Measurements from ENCODE around the gene SOX5. TPM values are rescaled to one million over a fixed set of nuclear protein-coding genes. Genes with fewer than 3 reads are reported as not detected.

The SOX5 gene
- polyA plus RNA-seq, 4 donors: 0.81 to 5.1 (median 1.3) TPM; not detected in 1

- WGBS, 3 donors: 94 to 96% (median 96%) methylated on average over 3 of the region's 3 CpGs
- FAIRE-seq: no peak
These were observed 407.3 kb downstream of the SOX5 start for GRCh38 chr12:23542187-23542586.

GRCh38 chr12:23540572-23540971 is 408.9 kb downstream of the SOX5 start:
- H3K4me3 ChIP-seq (ENCODE audit: low read depth in 1 of 3, low read length in 3 of 3): no peak overlapping the region
- no peak for FAIRE-seq
- H3K36me3 ChIP-seq (ENCODE audit: control insufficient read depth in 3 of 3, insufficient read depth in 2 of 3, low read depth in 1 of 3, low read length in 3 of 3): peaks cover 0 to 3% (median 0%) of the 10 kb centered on the region in 3 donors
- WGBS, 3 donors: 82 to 83% (median 82%) methylated on average over 7 of the region's 7 CpGs
- no peaks in the 10 kb centered on the region for H3K4me1 ChIP-seq (ENCODE audit: control insufficient read depth in 3 of 3, insufficient read depth in 2 of 3, low read depth in 1 of 3, low read length in 2 of 3)
- H3K27ac ChIP-seq (ENCODE audit: low read depth in 1 of 3, low read length in 2 of 3): no peak overlapping the region
- DNase-seq: no peak
- no peaks in the 10 kb centered on the region for H3K27me3 ChIP-seq (ENCODE audit: control insufficient read depth in 3 of 3, insufficient read depth in 3 of 3, low read length in 3 of 3)
- no peaks in the 10 kb centered on the region for H3K9me3 ChIP-seq (ENCODE audit: control insufficient read depth in 2 of 2, insufficient read depth in 1 of 2, low read depth in 1 of 2, low read length in 1 of 2)

More at GRCh38 chr12:23542187-23542586, 407.3 kb downstream of the SOX5 start:
- H3K4me3 ChIP-seq (ENCODE audit: low read depth in 1 of 3, low read length in 3 of 3): no peak overlapping the region
- H3K9me3 ChIP-seq (ENCODE audit: control insufficient read depth in 2 of 2, insufficient read depth in 1 of 2, low read depth in 1 of 2, low read length in 1 of 2): no peaks in the 10 kb centered on the region
- no peaks in the 10 kb centered on the region for H3K4me1 ChIP-seq (ENCODE audit: control insufficient read depth in 3 of 3, insufficient read depth in 2 of 3, low read depth in 1 of 3, low read length in 2 of 3)
- no peak overlapping the region for H3K27ac ChIP-seq (ENCODE audit: low read depth in 1 of 3, low read length in 2 of 3)
- DNase-seq: no peak
- peaks cover 0 to 3% (median 0%) of the 10 kb centered on the region in 3 donors for H3K36me3 ChIP-seq (ENCODE audit: control insufficient read depth in 3 of 3, insufficient read depth in 2 of 3, low read depth in 1 of 3, low read length in 3 of 3)
- no peaks in the 10 kb centered on the region for H3K27me3 ChIP-seq (ENCODE audit: control insufficient read depth in 3 of 3, insufficient read depth in 3 of 3, low read length in 3 of 3)

- no peak for DNase-seq
- no peak overlapping the region for H3K4me3 ChIP-seq (ENCODE audit: low read depth in 1 of 3, low read length in 3 of 3)
- no peak for FAIRE-seq
- peaks cover 0 to 2% (median 0%) of the 10 kb centered on the region in 3 donors for H3K36me3 ChIP-seq (ENCODE audit: control insufficient read depth in 3 of 3, insufficient read depth in 2 of 3, low read depth in 1 of 3, low read length in 3 of 3)
- H3K27me3 ChIP-seq (ENCODE audit: control insufficient read depth in 3 of 3, insufficient read depth in 3 of 3, low read length in 3 of 3): no peaks in the 10 kb centered on the region
- 87 to 90% (median 90%) methylated on average over 7 of the region's 7 CpGs for WGBS, 3 donors
- H3K9me3 ChIP-seq (ENCODE audit: control insufficient read depth in 2 of 2, insufficient read depth in 1 of 2, low read depth in 1 of 2, low read length in 1 of 2): no peaks in the 10 kb centered on the region
- no peak overlapping the region for H3K27ac ChIP-seq (ENCODE audit: low read depth in 1 of 3, low read length in 2 of 3)
- H3K4me1 ChIP-seq (ENCODE audit: control insufficient read depth in 3 of 3, insufficient read depth in 2 of 3, low read depth in 1 of 3, low read length in 2 of 3): no peaks in the 10 kb centered on the region
These were observed 413.2 kb downstream of the SOX5 start for GRCh38 chr12:23536293-23536692.

GRCh38 chr12:23535441-23535840 is 414.0 kb downstream of the SOX5 start:
- Histone ChIP-seq H3K9me3 (ENCODE audit: control insufficient read depth in 2 of 2, insufficient read depth in 1 of 2, low read depth in 1 of 2, low read length in 1 of 2) (no peaks in the 10 kb centered on the region), H3K4me1 (ENCODE audit: control insufficient read depth in 3 of 3, insufficient read depth in 2 of 3, low read depth in 1 of 3, low read length in 2 of 3) (no peaks in the 10 kb centered on the region), H3K27ac (ENCODE audit: low read depth in 1 of 3, low read length in 2 of 3) (no peak overlapping the region), H3K4me3 (ENCODE audit: low read depth in 1 of 3, low read length in 3 of 3) (no peak overlapping the region), H3K36me3 (ENCODE audit: control insufficient read depth in 3 of 3, insufficient read depth in 2 of 3, low read depth in 1 of 3, low read length in 3 of 3) (peaks cover 0 to 2% (median 0%) of the 10 kb centered on the region in 3 donors), H3K27me3 (ENCODE audit: control insufficient read depth in 3 of 3, insufficient read depth in 3 of 3, low read length in 3 of 3) (no peaks in the 10 kb centered on the region)
- 86 to 93% (median 88%) methylated on average over 1 of the region's 1 CpG for WGBS, 3 donors
- FAIRE-seq (no peak), DNase-seq (no peak)

- H3K4me3 ChIP-seq (ENCODE audit: low read depth in 1 of 3, low read length in 3 of 3): no peak overlapping the region
- 81 to 89% (median 86%) methylated on average over 8 of the region's 8 CpGs for WGBS, 3 donors
- peaks cover 0 to 2% (median 0%) of the 10 kb centered on the region in 3 donors for H3K36me3 ChIP-seq (ENCODE audit: control insufficient read depth in 3 of 3, insufficient read depth in 2 of 3, low read depth in 1 of 3, low read length in 3 of 3)
These were observed 415.3 kb downstream of the SOX5 start for GRCh38 chr12:23534196-23534595.

GRCh38 chr12:23533699-23534098 is 415.8 kb downstream of the SOX5 start:
- no peaks in the 10 kb centered on the region for H3K27me3 ChIP-seq (ENCODE audit: control insufficient read depth in 3 of 3, insufficient read depth in 3 of 3, low read length in 3 of 3)
- FAIRE-seq (no peak), DNase-seq (no peak)
- 64 to 98% (median 88%) methylated on average over 1 of the region's 1 CpG for WGBS, 3 donors
- no peaks in the 10 kb centered on the region for H3K9me3 ChIP-seq (ENCODE audit: control insufficient read depth in 2 of 2, insufficient read depth in 1 of 2, low read depth in 1 of 2, low read length in 1 of 2)
- peaks cover 0 to 2% (median 0%) of the 10 kb centered on the region in 3 donors for H3K36me3 ChIP-seq (ENCODE audit: control insufficient read depth in 3 of 3, insufficient read depth in 2 of 3, low read depth in 1 of 3, low read length in 3 of 3)
- H3K27ac ChIP-seq (ENCODE audit: low read depth in 1 of 3, low read length in 2 of 3): no peak overlapping the region
- H3K4me1 ChIP-seq (ENCODE audit: control insufficient read depth in 3 of 3, insufficient read depth in 2 of 3, low read depth in 1 of 3, low read length in 2 of 3): no peaks in the 10 kb centered on the region
- no peak overlapping the region for H3K4me3 ChIP-seq (ENCODE audit: low read depth in 1 of 3, low read length in 3 of 3)

More at GRCh38 chr12:23534196-23534595, 415.3 kb downstream of the SOX5 start:
- Histone ChIP-seq H3K9me3 (ENCODE audit: control insufficient read depth in 2 of 2, insufficient read depth in 1 of 2, low read depth in 1 of 2, low read length in 1 of 2) (no peaks in the 10 kb centered on the region), H3K27ac (ENCODE audit: low read depth in 1 of 3, low read length in 2 of 3) (no peak overlapping the region), H3K4me1 (ENCODE audit: control insufficient read depth in 3 of 3, insufficient read depth in 2 of 3, low read depth in 1 of 3, low read length in 2 of 3) (no peaks in the 10 kb centered on the region), H3K27me3 (ENCODE audit: control insufficient read depth in 3 of 3, insufficient read depth in 3 of 3, low read length in 3 of 3) (no peaks in the 10 kb centered on the region)
- FAIRE-seq: no peak
- DNase-seq: no peak

GRCh38 chr12:23533265-23533664 is 416.2 kb downstream of the SOX5 start:
- H3K36me3 ChIP-seq (ENCODE audit: control insufficient read depth in 3 of 3, insufficient read depth in 2 of 3, low read depth in 1 of 3, low read length in 3 of 3): peaks cover 0 to 2% (median 0%) of the 10 kb centered on the region in 3 donors
- H3K27ac ChIP-seq (ENCODE audit: low read depth in 1 of 3, low read length in 2 of 3): no peak overlapping the region
- no peak overlapping the region for H3K4me3 ChIP-seq (ENCODE audit: low read depth in 1 of 3, low read length in 3 of 3)
- no peak for FAIRE-seq
- DNase-seq: no peak
- H3K4me1 ChIP-seq (ENCODE audit: control insufficient read depth in 3 of 3, insufficient read depth in 2 of 3, low read depth in 1 of 3, low read length in 2 of 3): no peaks in the 10 kb centered on the region
- H3K27me3 ChIP-seq (ENCODE audit: control insufficient read depth in 3 of 3, insufficient read depth in 3 of 3, low read length in 3 of 3): no peaks in the 10 kb centered on the region
- H3K9me3 ChIP-seq (ENCODE audit: control insufficient read depth in 2 of 2, insufficient read depth in 1 of 2, low read depth in 1 of 2, low read length in 1 of 2): no peaks in the 10 kb centered on the region

- FAIRE-seq (no peak), DNase-seq (no peak)
- no peak overlapping the region for H3K27ac ChIP-seq (ENCODE audit: low read depth in 1 of 3, low read length in 2 of 3)
- no peaks in the 10 kb centered on the region for H3K4me1 ChIP-seq (ENCODE audit: control insufficient read depth in 3 of 3, insufficient read depth in 2 of 3, low read depth in 1 of 3, low read length in 2 of 3)
- no peaks in the 10 kb centered on the region for H3K27me3 ChIP-seq (ENCODE audit: control insufficient read depth in 3 of 3, insufficient read depth in 3 of 3, low read length in 3 of 3)
- 90 to 98% (median 96%) methylated on average over 1 of the region's 1 CpG for WGBS, 3 donors
- no peak overlapping the region for H3K4me3 ChIP-seq (ENCODE audit: low read depth in 1 of 3, low read length in 3 of 3)
- no peaks in the 10 kb centered on the region for H3K9me3 ChIP-seq (ENCODE audit: control insufficient read depth in 2 of 2, insufficient read depth in 1 of 2, low read depth in 1 of 2, low read length in 1 of 2)
- H3K36me3 ChIP-seq (ENCODE audit: control insufficient read depth in 3 of 3, insufficient read depth in 2 of 3, low read depth in 1 of 3, low read length in 3 of 3): no peaks in the 10 kb centered on the region
These were observed 421.2 kb downstream of the SOX5 start for GRCh38 chr12:23528316-23528715.

GRCh38 chr12:23525450-23526072 is 423.9 kb downstream of the SOX5 start:
- DNase-seq (no peak), FAIRE-seq (no peak)

More at GRCh38 chr12:23525450-23526072, 423.9 kb downstream of the SOX5 start:
- H3K27ac ChIP-seq (ENCODE audit: low read depth in 1 of 3, low read length in 2 of 3): no peak overlapping the region
- no peaks in the 10 kb centered on the region for H3K27me3 ChIP-seq (ENCODE audit: control insufficient read depth in 3 of 3, insufficient read depth in 3 of 3, low read length in 3 of 3)
- H3K4me1 ChIP-seq (ENCODE audit: control insufficient read depth in 3 of 3, insufficient read depth in 2 of 3, low read depth in 1 of 3, low read length in 2 of 3): no peaks in the 10 kb centered on the region
- H3K9me3 ChIP-seq (ENCODE audit: control insufficient read depth in 2 of 2, insufficient read depth in 1 of 2, low read depth in 1 of 2, low read length in 1 of 2): peaks cover 0 to 5% of the 10 kb centered on the region in 2 donors
- no peak overlapping the region for H3K4me3 ChIP-seq (ENCODE audit: low read depth in 1 of 3, low read length in 3 of 3)
- WGBS, 3 donors: 67 to 76% (median 70%) methylated on average over 5 of the region's 5 CpGs
- H3K36me3 ChIP-seq (ENCODE audit: control insufficient read depth in 3 of 3, insufficient read depth in 2 of 3, low read depth in 1 of 3, low read length in 3 of 3): no peaks in the 10 kb centered on the region
